Breast epithelium (tissue), 4 donors: ENCODE measurements around the gene EXO1. TPM values are rescaled to one million over a fixed set of nuclear protein-coding genes. Genes with fewer than 3 reads are reported as not detected.

Source experiments
- DNase-seq, 2 donors: peaks; one replicate each; pipeline ENCODE4 v3.0.0-alpha.2; 2019; ENCODE audit warnings: low spot score in 2 of 2
- H3K27ac ChIP-seq, 2 donors: fragments of 200-600 bp; sonication (generic) in 1 of 2; one replicate each; pipeline ENCODE4 v1.5.1; 2016 to 2019; ENCODE audit warnings: mild to moderate bottlenecking in 1 of 2
- H3K27me3 ChIP-seq, 2 donors: fragments of 200-600 bp; sonication (generic) in 1 of 2; one replicate each; pipeline versions ENCODE4 v1.5.1 to v1.6.0; 2017 to 2019; ENCODE audit warnings: control low read depth in 1 of 2, mild to moderate bottlenecking in 1 of 2
- H3K36me3 ChIP-seq: fragments of 200-600 bp; one replicate; pipeline ENCODE4 v1.5.1; 2019
- H3K4me1 ChIP-seq, 2 donors: fragments of 200-600 bp; sonication (generic); one replicate each; pipeline ENCODE4 v1.5.1; 2016 to 2019; ENCODE audit warnings: control low read depth in 1 of 2
- H3K4me3 ChIP-seq, 3 donors: fragments of 200-600 bp; sonication (generic); 1 replicate in 2 of 3; 2 replicates in 1 of 3; pipeline ENCODE4 v1.5.1; 2016 to 2019; ENCODE audit warnings: mild to moderate bottlenecking in 3 of 3, moderate library complexity in 2 of 3
- H3K9me3 ChIP-seq, 2 donors: fragments of 200-600 bp; sonication (generic) in 1 of 2; one replicate each; pipeline ENCODE4 v1.5.1; 2016 to 2019; ENCODE audit warnings: control low read depth in 1 of 2
- CTCF ChIP-seq, 3 donors: fragments of 450-650 bp; IDR thresholded peaks; one replicate each; pipeline ENCODE4 v1.5.1; 2016 to 2017; ENCODE audit warnings: antibody characterized with exemption in 3 of 3, mild to moderate bottlenecking in 3 of 3, moderate library complexity in 3 of 3
- POLR2A ChIP-seq: fragments of 450-650 bp; IDR thresholded peaks from one replicate; pipeline ENCODE4 v1.6.1; 2016; ENCODE audit warnings: antibody characterized with exemption, mild to moderate bottlenecking, moderate library complexity
- POLR2AphosphoS5 ChIP-seq, 3 donors: sonication (generic); formaldehyde crosslinking; IDR thresholded peaks; one replicate each; pipeline ENCODE4 v1.6.1; 2017; ENCODE audit warnings: antibody characterized with exemption in 3 of 3
- intact Hi-C: fragments of 100-400 bp; cut with DNase I; formaldehyde crosslinking; loops from one replicate; pipeline ENCODE4 v1.15.1; 2023; ENCODE audit warnings: low total_unique reads
- total RNA-seq, 3 donors: library from RNA; depleted of rRNA; stranded (reverse); fragments of >200 nt; gene quantifications; one replicate each; pipeline ENCODE4 v1.1.0, GENCODE V29; 2016

EXO1 gene
- total RNA-seq, 3 donors from 2014 or later: 0.16 TPM; not detected in 2

GRCh38 chr1:241839369-241839979, 8.5 kb upstream of the EXO1 start:
- Histone ChIP-seq H3K9me3 (no peaks in the 10 kb centered on the region), H3K27ac (no peak overlapping the region), H3K27me3 (no peaks in the 10 kb centered on the region), H3K4me1 (no peaks in the 10 kb centered on the region), H3K4me3 (no peak overlapping the region), H3K36me3 (no peaks in the 10 kb centered on the region)
- TF ChIP-seq CTCF (IDR thresholded peaks at IDR 0.05) (no peak), POLR2A (no peak), POLR2AphosphoS5 (IDR thresholded peaks at IDR 0.05) (no peak)
- intact Hi-C loops: no loop called here
- no peak for DNase-seq

GRCh38 chr1:241840164-241840563, 7.8 kb upstream of the EXO1 start:
- Histone ChIP-seq H3K36me3 (no peaks in the 10 kb centered on the region), H3K4me1 (no peaks in the 10 kb centered on the region), H3K27me3 (no peaks in the 10 kb centered on the region), H3K4me3 (no peak overlapping the region), H3K9me3 (no peaks in the 10 kb centered on the region), H3K27ac (no peak overlapping the region)
- TF ChIP-seq POLR2AphosphoS5 (IDR thresholded peaks at IDR 0.05) (no peak), CTCF (IDR thresholded peaks at IDR 0.05) (no peak), POLR2A (no peak)
- intact Hi-C loops: no loop called here
- no peak for DNase-seq

GRCh38 chr1:241841691-241842090, 6.3 kb upstream of the EXO1 start:
- no peak for DNase-seq
- Histone ChIP-seq H3K4me1 (no peaks in the 10 kb centered on the region), H3K9me3 (no peaks in the 10 kb centered on the region), H3K4me3 (no peak overlapping the region), H3K27me3 (no peaks in the 10 kb centered on the region), H3K36me3 (no peaks in the 10 kb centered on the region), H3K27ac (no peak overlapping the region)
- TF ChIP-seq CTCF (IDR thresholded peaks at IDR 0.05) (no peak), POLR2AphosphoS5 (IDR thresholded peaks at IDR 0.05) (no peak), POLR2A (no peak)
- intact Hi-C loops: no loop called here

- no peak for DNase-seq
- no peak overlapping the region for H3K4me3 ChIP-seq
- H3K9me3 ChIP-seq: no peaks in the 10 kb centered on the region
- TF ChIP-seq POLR2A (no peak), CTCF (IDR thresholded peaks at IDR 0.05) (no peak), POLR2AphosphoS5 (IDR thresholded peaks at IDR 0.05) (no peak)
- no peaks in the 10 kb centered on the region for H3K4me1 ChIP-seq
- H3K27ac ChIP-seq: no peak overlapping the region
- intact Hi-C loops: no loop called here
- no peaks in the 10 kb centered on the region for H3K27me3 ChIP-seq
- no peaks in the 10 kb centered on the region for H3K36me3 ChIP-seq
These were observed 5.4 kb upstream of the EXO1 start for GRCh38 chr1:241842565-241842964.

- intact Hi-C loops: no loop called here
- Histone ChIP-seq H3K36me3 (no peaks in the 10 kb centered on the region), H3K4me3 (no peak overlapping the region), H3K27me3 (no peaks in the 10 kb centered on the region), H3K4me1 (peaks cover 4 to 5% of the 10 kb centered on the region in 2 donors), H3K27ac (no peak overlapping the region), H3K9me3 (no peaks in the 10 kb centered on the region)
- no peak for TF ChIP-seq POLR2AphosphoS5 (IDR thresholded peaks at IDR 0.05)
- TF ChIP-seq POLR2A: no peak
- TF ChIP-seq CTCF (IDR thresholded peaks at IDR 0.05): no peak
- no peak for DNase-seq
These were observed 3.4 kb upstream of the EXO1 start for GRCh38 chr1:241844593-241844992.
